ENCODE measurements around the gene ATXN2.

Gene ATXN2

DNA sequence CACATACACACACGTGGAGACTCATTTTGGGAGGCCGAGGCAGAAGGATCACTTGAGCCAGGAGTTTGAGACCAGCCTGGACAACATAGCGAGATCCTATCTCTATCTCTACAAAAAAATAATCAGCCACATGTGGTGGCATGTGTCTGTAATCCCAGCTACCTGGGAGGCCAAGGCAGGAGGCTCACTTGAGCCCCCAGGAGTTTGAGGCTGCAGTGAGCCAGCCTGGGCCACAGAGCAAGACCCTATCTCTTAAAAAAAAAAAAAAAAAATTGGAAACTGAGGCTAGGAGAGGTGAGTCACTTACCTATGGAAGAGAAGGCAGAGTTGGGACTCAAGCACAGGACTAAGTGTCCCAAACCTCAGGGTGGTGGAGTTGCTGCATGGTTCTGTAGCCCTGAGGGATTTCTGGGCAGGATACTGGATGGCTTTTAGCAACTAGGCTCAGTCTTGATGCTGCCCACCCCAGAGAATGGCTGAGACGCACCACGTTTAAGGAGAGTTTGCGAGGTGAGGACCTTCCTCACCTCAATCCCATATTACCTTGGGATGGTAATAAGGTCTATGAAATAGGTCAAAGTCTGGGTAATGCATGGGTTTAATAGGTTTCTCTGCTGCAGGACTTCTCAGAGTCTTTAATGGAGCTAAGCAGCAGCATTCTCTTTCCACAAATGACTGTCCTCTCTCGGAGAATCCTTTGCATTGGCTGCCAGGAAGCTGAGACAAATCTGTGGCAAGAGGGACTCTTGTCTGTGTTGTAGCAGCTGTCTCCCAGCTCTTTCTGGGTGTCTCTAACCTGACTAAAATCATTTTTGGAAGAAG, 157.8 kb downstream of the ATXN2 start:
- Histone ChIP-seq H3K9ac (ENCODE audit: low read length) (no peak overlapping the region), H3K9me3 (ENCODE audit: low read length) (no peaks in the 10 kb centered on the region), H3K27ac (ENCODE audit: low read depth, low read length, poor library complexity, severe bottlenecking) (no peak overlapping the region), H3K4me3 (ENCODE audit: low read depth, low read length, poor library complexity, severe bottlenecking) (no peak overlapping the region), H3K79me2 (ENCODE audit: insufficient read depth, low read length) (no peaks in the 10 kb centered on the region), H3K4me2 (ENCODE audit: low read length) (no peak overlapping the region), H3K36me3 (ENCODE audit: insufficient read depth, low read length) (no peaks in the 10 kb centered on the region), H3K27me3 (ENCODE audit: insufficient read depth, low read length) (no peaks in the 10 kb centered on the region), H4K20me1 (ENCODE audit: insufficient read depth, low read length) (no peaks in the 10 kb centered on the region), H2AFZ (ENCODE audit: low read length) (no peak overlapping the region), H3F3A (ENCODE audit: insufficient read depth, low read length) (no peaks in the 10 kb centered on the region), H3K9me2 (ENCODE audit: low read depth, low read length) (no peaks in the 10 kb centered on the region), H3K4me1 (ENCODE audit: insufficient read depth, low read length, severe bottlenecking) (peaks cover 16% of the 10 kb centered on the region)
- TF ChIP-seq, protein P1, sequence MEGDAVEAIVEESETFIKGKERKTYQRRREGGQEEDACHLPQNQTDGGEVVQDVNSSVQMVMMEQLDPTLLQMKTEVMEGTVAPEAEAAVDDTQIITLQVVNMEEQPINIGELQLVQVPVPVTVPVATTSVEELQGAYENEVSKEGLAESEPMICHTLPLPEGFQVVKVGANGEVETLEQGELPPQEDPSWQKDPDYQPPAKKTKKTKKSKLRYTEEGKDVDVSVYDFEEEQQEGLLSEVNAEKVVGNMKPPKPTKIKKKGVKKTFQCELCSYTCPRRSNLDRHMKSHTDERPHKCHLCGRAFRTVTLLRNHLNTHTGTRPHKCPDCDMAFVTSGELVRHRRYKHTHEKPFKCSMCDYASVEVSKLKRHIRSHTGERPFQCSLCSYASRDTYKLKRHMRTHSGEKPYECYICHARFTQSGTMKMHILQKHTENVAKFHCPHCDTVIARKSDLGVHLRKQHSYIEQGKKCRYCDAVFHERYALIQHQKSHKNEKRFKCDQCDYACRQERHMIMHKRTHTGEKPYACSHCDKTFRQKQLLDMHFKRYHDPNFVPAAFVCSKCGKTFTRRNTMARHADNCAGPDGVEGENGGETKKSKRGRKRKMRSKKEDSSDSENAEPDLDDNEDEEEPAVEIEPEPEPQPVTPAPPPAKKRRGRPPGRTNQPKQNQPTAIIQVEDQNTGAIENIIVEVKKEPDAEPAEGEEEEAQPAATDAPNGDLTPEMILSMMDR (IDR thresholded peaks at IDR 0.05; ENCODE audit: low read length), result no peak
- TF ChIP-seq EZH2 (IDR thresholded peaks at IDR 0.05; ENCODE audit: borderline replicate concordance, low read length), result no peak

DNA sequence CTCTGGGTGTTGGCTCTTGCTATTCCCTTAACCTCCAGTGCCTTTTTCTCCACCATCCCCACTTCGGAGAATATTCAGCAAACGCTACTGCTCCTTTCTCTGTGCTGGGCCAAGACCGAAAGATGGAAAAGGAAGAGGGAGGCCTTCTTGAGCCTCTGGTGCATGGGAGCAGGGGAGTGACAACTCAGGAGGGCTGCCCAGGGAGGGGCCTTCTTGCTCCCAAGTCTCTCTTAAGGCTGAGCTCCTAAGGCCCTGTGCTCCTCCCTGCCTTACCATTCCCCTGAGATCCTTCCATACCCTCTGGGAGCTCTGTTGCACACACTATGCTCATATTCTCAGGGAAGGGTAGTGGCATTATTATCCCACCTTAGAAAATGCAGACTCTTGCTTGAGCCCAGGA, 158.5 kb downstream of the ATXN2 start:
- Histone ChIP-seq H4K20me1 (ENCODE audit: insufficient read depth, low read length) (no peaks in the 10 kb centered on the region), H3K9me2 (ENCODE audit: low read depth, low read length) (no peaks in the 10 kb centered on the region), H3K4me3 (ENCODE audit: low read depth, low read length, poor library complexity, severe bottlenecking) (no peak overlapping the region), H3F3A (ENCODE audit: insufficient read depth, low read length) (no peaks in the 10 kb centered on the region), H3K27me3 (ENCODE audit: insufficient read depth, low read length) (no peaks in the 10 kb centered on the region), H3K4me1 (ENCODE audit: insufficient read depth, low read length, severe bottlenecking) (peaks cover 16% of the 10 kb centered on the region), H2AFZ (ENCODE audit: low read length) (no peak overlapping the region), H3K27ac (ENCODE audit: low read depth, low read length, poor library complexity, severe bottlenecking) (no peak overlapping the region), H3K4me2 (ENCODE audit: low read length) (no peak overlapping the region), H3K79me2 (ENCODE audit: insufficient read depth, low read length) (no peaks in the 10 kb centered on the region), H3K9me3 (ENCODE audit: low read length) (no peaks in the 10 kb centered on the region), H3K36me3 (ENCODE audit: insufficient read depth, low read length) (no peaks in the 10 kb centered on the region), H3K9ac (ENCODE audit: low read length) (no peak overlapping the region)
- no peak for TF ChIP-seq EZH2 (IDR thresholded peaks at IDR 0.05; ENCODE audit: borderline replicate concordance, low read length)
- TF ChIP-seq, protein P1 (IDR thresholded peaks at IDR 0.05; ENCODE audit: low read length), result no peak

DNA sequence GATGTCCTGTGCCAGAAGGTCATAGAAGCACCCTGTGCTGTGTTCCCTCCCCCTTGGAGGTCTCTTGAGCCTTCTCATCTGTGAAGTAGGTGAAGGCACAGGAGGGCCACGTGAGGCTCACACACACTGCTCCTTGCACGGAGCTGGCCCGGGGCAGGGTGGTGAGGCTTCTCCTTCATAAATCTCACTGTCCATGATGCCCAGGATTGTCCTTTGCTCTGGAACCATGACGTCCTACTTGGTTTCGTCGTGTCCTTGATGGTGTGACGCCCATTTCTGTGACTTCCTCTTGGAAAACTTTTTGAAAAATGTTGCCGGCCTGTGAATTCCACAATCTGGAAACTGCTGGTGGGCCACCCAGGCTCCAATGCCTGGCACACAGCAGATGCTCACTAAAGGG, 159.0 kb downstream of the ATXN2 start:
- H3K27ac ChIP-seq (ENCODE audit: low read depth, low read length, poor library complexity, severe bottlenecking), result no peak overlapping the region
- no peak for TF ChIP-seq EZH2 (IDR thresholded peaks at IDR 0.05; ENCODE audit: borderline replicate concordance, low read length)
- TF ChIP-seq, protein P1 (IDR thresholded peaks at IDR 0.05; ENCODE audit: low read length), result no peak
- no peaks in the 10 kb centered on the region for H4K20me1 ChIP-seq (ENCODE audit: insufficient read depth, low read length)
- H3K9me3 ChIP-seq (ENCODE audit: low read length), result no peaks in the 10 kb centered on the region
- no peaks in the 10 kb centered on the region for H3K36me3 ChIP-seq (ENCODE audit: insufficient read depth, low read length)
- no peak overlapping the region for H3K4me2 ChIP-seq (ENCODE audit: low read length)
- H3K79me2 ChIP-seq (ENCODE audit: insufficient read depth, low read length), result no peaks in the 10 kb centered on the region
- no peak overlapping the region for H2AFZ ChIP-seq (ENCODE audit: low read length)
- no peaks in the 10 kb centered on the region for H3K9me2 ChIP-seq (ENCODE audit: low read depth, low read length)
- peaks cover 16% of the 10 kb centered on the region for H3K4me1 ChIP-seq (ENCODE audit: insufficient read depth, low read length, severe bottlenecking)
- no peaks in the 10 kb centered on the region for H3K27me3 ChIP-seq (ENCODE audit: insufficient read depth, low read length)
- H3F3A ChIP-seq (ENCODE audit: insufficient read depth, low read length), result no peaks in the 10 kb centered on the region
- H3K4me3 ChIP-seq (ENCODE audit: low read depth, low read length, poor library complexity, severe bottlenecking), result no peak overlapping the region
- no peak overlapping the region for H3K9ac ChIP-seq (ENCODE audit: low read length)
